ENCODE measurements around the gene MRTO4. TPM values are rescaled to one million over a fixed set of nuclear protein-coding genes. Genes with fewer than 3 reads are reported as not detected.

MRTO4 gene
- total RNA-seq, 1 experiment from 2014 or later = 54.6 TPM

DNA sequence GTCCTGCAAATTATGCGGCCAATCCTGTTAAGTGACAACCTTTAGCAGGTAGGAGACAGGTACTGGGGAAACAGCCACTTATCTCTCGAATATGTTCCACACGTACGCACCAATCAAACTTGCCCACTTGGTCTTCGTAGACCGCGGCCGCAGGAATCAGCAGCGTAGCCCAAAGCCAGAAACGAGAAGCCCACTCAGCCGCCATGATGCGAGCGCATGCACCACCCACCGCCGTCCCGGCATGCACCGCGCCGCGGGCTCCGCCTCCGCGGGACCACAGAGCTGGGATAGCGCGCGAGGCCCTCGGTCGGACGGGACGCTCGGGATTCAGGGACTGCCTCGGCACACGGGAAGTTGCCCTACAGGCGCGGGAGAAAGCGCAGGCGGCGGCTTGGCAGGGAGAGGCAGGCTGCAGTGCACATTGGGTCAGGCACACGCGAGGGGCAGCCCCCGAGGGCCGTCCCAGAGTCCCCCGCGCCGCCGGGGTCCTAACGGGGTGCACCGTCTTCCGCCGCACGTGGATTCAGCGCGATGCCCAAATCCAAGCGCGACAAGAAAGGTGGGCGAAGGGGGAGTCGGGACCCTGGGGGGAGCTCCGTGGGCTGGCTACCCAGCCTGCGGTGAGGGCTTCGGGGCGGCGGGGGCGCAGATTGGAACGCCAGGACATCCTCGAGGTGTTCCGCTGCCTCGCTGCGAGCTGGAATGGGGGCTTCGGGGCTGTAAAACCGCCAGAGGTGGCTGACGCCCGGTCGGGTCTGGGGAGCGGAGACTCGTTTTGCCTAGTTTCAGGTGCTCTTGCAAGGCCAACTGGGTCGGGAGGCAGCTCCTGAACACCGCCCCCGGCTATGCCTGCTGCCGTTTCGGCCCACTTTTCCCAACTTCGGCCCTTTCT lies at the start of gene MRTO4, which contains the start of gene EMC1 (continued):
- TF ChIP-seq, protein P1, sequence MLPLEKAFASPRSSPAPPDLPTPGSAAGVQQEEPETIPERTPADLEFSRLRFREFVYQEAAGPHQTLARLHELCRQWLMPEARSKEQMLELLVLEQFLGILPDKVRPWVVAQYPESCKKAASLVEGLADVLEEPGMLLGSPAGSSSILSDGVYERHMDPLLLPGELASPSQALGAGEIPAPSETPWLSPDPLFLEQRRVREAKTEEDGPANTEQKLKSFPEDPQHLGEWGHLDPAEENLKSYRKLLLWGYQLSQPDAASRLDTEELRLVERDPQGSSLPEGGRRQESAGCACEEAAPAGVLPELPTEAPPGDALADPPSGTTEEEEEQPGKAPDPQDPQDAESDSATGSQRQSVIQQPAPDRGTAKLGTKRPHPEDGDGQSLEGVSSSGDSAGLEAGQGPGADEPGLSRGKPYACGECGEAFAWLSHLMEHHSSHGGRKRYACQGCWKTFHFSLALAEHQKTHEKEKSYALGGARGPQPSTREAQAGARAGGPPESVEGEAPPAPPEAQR (CRISPR knock-in tag; IDR thresholded peaks at IDR 0.05) = no peak
- TF ChIP-seq, protein P2, sequence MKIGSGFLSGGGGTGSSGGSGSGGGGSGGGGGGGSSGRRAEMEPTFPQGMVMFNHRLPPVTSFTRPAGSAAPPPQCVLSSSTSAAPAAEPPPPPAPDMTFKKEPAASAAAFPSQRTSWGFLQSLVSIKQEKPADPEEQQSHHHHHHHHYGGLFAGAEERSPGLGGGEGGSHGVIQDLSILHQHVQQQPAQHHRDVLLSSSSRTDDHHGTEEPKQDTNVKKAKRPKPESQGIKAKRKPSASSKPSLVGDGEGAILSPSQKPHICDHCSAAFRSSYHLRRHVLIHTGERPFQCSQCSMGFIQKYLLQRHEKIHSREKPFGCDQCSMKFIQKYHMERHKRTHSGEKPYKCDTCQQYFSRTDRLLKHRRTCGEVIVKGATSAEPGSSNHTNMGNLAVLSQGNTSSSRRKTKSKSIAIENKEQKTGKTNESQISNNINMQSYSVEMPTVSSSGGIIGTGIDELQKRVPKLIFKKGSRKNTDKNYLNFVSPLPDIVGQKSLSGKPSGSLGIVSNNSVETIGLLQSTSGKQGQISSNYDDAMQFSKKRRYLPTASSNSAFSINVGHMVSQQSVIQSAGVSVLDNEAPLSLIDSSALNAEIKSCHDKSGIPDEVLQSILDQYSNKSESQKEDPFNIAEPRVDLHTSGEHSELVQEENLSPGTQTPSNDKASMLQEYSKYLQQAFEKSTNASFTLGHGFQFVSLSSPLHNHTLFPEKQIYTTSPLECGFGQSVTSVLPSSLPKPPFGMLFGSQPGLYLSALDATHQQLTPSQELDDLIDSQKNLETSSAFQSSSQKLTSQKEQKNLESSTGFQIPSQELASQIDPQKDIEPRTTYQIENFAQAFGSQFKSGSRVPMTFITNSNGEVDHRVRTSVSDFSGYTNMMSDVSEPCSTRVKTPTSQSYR (CRISPR knock-in tag; IDR thresholded peaks at IDR 0.05) = peak; percentile 73; the same call in 1 of the 2 replicates
- TF ChIP-seq MYBL2 (CRISPR knock-in tag; IDR thresholded peaks at IDR 0.05) = peak; percentile 86
- no peak for TF ChIP-seq CTCF (IDR thresholded peaks at IDR 0.05)
- TF ChIP-seq ZNF532 (CRISPR knock-in tag; IDR thresholded peaks at IDR 0.05; ENCODE audit: borderline replicate concordance) = peak; percentile 71; the same call in 1 of the 2 replicates
- TF ChIP-seq GABPB1 (CRISPR knock-in tag; IDR thresholded peaks at IDR 0.05) = peak; percentile 66
- TF ChIP-seq, protein P3, sequence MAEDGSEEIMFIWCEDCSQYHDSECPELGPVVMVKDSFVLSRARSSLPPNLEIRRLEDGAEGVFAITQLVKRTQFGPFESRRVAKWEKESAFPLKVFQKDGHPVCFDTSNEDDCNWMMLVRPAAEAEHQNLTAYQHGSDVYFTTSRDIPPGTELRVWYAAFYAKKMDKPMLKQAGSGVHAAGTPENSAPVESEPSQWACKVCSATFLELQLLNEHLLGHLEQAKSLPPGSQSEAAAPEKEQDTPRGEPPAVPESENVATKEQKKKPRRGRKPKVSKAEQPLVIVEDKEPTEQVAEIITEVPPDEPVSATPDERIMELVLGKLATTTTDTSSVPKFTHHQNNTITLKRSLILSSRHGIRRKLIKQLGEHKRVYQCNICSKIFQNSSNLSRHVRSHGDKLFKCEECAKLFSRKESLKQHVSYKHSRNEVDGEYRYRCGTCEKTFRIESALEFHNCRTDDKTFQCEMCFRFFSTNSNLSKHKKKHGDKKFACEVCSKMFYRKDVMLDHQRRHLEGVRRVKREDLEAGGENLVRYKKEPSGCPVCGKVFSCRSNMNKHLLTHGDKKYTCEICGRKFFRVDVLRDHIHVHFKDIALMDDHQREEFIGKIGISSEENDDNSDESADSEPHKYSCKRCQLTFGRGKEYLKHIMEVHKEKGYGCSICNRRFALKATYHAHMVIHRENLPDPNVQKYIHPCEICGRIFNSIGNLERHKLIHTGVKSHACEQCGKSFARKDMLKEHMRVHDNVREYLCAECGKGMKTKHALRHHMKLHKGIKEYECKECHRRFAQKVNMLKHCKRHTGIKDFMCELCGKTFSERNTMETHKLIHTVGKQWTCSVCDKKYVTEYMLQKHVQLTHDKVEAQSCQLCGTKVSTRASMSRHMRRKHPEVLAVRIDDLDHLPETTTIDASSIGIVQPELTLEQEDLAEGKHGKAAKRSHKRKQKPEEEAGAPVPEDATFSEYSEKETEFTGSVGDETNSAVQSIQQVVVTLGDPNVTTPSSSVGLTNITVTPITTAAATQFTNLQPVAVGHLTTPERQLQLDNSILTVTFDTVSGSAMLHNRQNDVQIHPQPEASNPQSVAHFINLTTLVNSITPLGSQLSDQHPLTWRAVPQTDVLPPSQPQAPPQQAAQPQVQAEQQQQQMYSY (CRISPR knock-in tag; IDR thresholded peaks at IDR 0.05) = no peak
- TF ChIP-seq, protein P4, sequence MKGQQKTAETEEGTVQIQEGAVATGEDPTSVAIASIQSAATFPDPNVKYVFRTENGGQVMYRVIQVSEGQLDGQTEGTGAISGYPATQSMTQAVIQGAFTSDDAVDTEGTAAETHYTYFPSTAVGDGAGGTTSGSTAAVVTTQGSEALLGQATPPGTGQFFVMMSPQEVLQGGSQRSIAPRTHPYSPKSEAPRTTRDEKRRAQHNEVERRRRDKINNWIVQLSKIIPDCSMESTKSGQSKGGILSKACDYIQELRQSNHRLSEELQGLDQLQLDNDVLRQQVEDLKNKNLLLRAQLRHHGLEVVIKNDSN (CRISPR knock-in tag; IDR thresholded peaks at IDR 0.05) = peak; percentile 83
- peak; percentile 83 for TF ChIP-seq E2F5 (CRISPR knock-in tag; IDR thresholded peaks at IDR 0.05)
- peak; percentile 96 for TF ChIP-seq KAT7 (CRISPR knock-in tag; IDR thresholded peaks at IDR 0.05; ENCODE audit: borderline replicate concordance)
- TF ChIP-seq SP1 (CRISPR knock-in tag; conservative IDR thresholded peaks at IDR 0.05) = peak; percentile 92
- TF ChIP-seq MXD4 (CRISPR knock-in tag; IDR thresholded peaks at IDR 0.05; ENCODE audit: borderline replicate concordance) = no peak
- TF ChIP-seq HMGA2 (CRISPR knock-in tag; IDR thresholded peaks at IDR 0.05) = no peak
- TF ChIP-seq, protein P5, sequence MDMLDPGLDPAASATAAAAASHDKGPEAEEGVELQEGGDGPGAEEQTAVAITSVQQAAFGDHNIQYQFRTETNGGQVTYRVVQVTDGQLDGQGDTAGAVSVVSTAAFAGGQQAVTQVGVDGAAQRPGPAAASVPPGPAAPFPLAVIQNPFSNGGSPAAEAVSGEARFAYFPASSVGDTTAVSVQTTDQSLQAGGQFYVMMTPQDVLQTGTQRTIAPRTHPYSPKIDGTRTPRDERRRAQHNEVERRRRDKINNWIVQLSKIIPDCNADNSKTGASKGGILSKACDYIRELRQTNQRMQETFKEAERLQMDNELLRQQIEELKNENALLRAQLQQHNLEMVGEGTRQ (CRISPR knock-in tag; IDR thresholded peaks at IDR 0.05) = peak; percentile 75
- no peak for TF ChIP-seq GTF2I (CRISPR knock-in tag; conservative IDR thresholded peaks at IDR 0.05)
- peak; percentile 68; the same call in 1 of the 2 replicates for TF ChIP-seq ZNF671 (CRISPR knock-in tag; IDR thresholded peaks at IDR 0.05)
